Measurements from ENCODE around the gene PTGES2. TPM values are rescaled to one million over a fixed set of nuclear protein-coding genes. Genes with fewer than 3 reads are reported as not detected.
A peak's percentile ranks its signal among the peaks of the same experiment; 100 is the strongest.

The PTGES2 gene
- total and polyA plus RNA-seq, 9 of the 15 experiments (the other 6 are each of a cell fraction or from before 2014, with no cell fraction given) = 2.4 to 196 (median 90.1) TPM

GRCh38 chr9:128081056-128081455 lies 46.5 kb downstream of the PTGES2 start (continued):
- TF ChIP-seq ZFP1 (CRISPR knock-in tag; IDR thresholded peaks at IDR 0.05) = no peak
- TF ChIP-seq TSHZ1 (CRISPR knock-in tag; IDR thresholded peaks at IDR 0.05) = no peak
- TF ChIP-seq PURB (CRISPR knock-in tag; IDR thresholded peaks at IDR 0.05; ENCODE audit: low read depth) = no peak
- TF ChIP-seq CBX3 (IDR thresholded peaks at IDR 0.05; ENCODE audit: borderline replicate concordance in 1 of 2, low read length in 2 of 2) = peak in 1 of 2 experiments; percentile 28; a peak in 1 of 3 replicates
- no peak for TF ChIP-seq GATA2 (CRISPR knock-in tag; IDR thresholded peaks at IDR 0.05)
- no peak for TF ChIP-seq PHF8 (IDR thresholded peaks at IDR 0.05; ENCODE audit: borderline replicate concordance, low read length)
- 0 out of 2 replicates have a peak, but pooled peaks have one; percentile 25 for TF ChIP-seq NFRKB (IDR thresholded peaks at IDR 0.05; ENCODE audit: low read depth)
- TF ChIP-seq ZNF280A (IDR thresholded peaks at IDR 0.05; ENCODE audit: low read depth, partially characterized antibody) = no peak
- TF ChIP-seq DACH1 (IDR thresholded peaks at IDR 0.05; ENCODE audit: partially characterized antibody) = no peak
- TF ChIP-seq ZNF445 (CRISPR knock-in tag; IDR thresholded peaks at IDR 0.05; ENCODE audit: low read depth) = no peak
- TF ChIP-seq ZKSCAN8 (CRISPR knock-in tag; IDR thresholded peaks at IDR 0.05) = no peak
- no peak for TF ChIP-seq NFATC3 (IDR thresholded peaks at IDR 0.05)
- TF ChIP-seq NFE2 (IDR thresholded peaks at IDR 0.05; ENCODE audit: low read depth) = peak; percentile 10; the same call in 1 of the 2 replicates
- TF ChIP-seq IFI16 (CRISPR knock-in tag; IDR thresholded peaks at IDR 0.05) = no peak
- no peak for TF ChIP-seq YY1 (IDR thresholded peaks at IDR 0.05; ENCODE audit: borderline replicate concordance in 1 of 3, control insufficient read depth in 1 of 3, extremely low read depth in 1 of 3, insufficient read depth in 3 of 3, insufficient read length in 1 of 3, insufficient replicate concordance in 2 of 3, low read depth in 1 of 3, low read length in 2 of 3)
- no peak for TF ChIP-seq HMG20A (CRISPR knock-in tag; conservative IDR thresholded peaks at IDR 0.05)
- TF ChIP-seq ZNF57 (CRISPR knock-in tag; IDR thresholded peaks at IDR 0.05) = no peak
- no peak for TF ChIP-seq NRF1 (conservative IDR thresholded peaks at IDR 0.05 in 1 of 2, IDR thresholded peaks at IDR 0.05 in 1 of 2)
- TF ChIP-seq ID3 (CRISPR knock-in tag; IDR thresholded peaks at IDR 0.05) = no peak
- TF ChIP-seq ID3 (tag; IDR thresholded peaks at IDR 0.05) = 0 out of 2 replicates have a peak, but pooled peaks have one; percentile 16
- TF ChIP-seq NCOA6 (IDR thresholded peaks at IDR 0.05) = no peak
- no peak for TF ChIP-seq SRSF1 (IDR thresholded peaks at IDR 0.05; ENCODE audit: low read depth, low read length)
- TF ChIP-seq IRF9 (tag; IDR thresholded peaks at IDR 0.05) = no peak
